Muscle of back (tissue), 11 donors: Measurements from ENCODE around the gene MATR3. TPM values are rescaled to one million over a fixed set of nuclear protein-coding genes. Genes with fewer than 3 reads are reported as not detected.

Experiments used
- DNase-seq, 3 donors: peaks; one replicate each; pipeline versions ENCODE4 v3.0.0 to v3.0.0-alpha.2; 2013
- polyA plus RNA-seq, 10 donors: library from polyadenylated mRNA; unstranded; fragments of 120-200 nt; gene quantifications; one replicate each; pipeline ENCODE4 v1.2.1, GENCODE V29; 2013; ENCODE audit not compliant: insufficient read length in 10 of 10

MATR3 gene
- polyA plus RNA-seq, 10 donors = 262 to 386 (median 338) TPM

- peak in 1 of 3 donors; percentile 46 for DNase-seq
Observed at GRCh38 chr5:139271201-139272027, 22.1 kb upstream of the MATR3 start.

- no peak for DNase-seq
Observed at GRCh38 chr5:139272471-139273321, 20.8 kb upstream of the MATR3 start.

GRCh38 chr5:139273322-139273571, 20.3 kb upstream of the MATR3 start:
- no peak for DNase-seq

DNA sequence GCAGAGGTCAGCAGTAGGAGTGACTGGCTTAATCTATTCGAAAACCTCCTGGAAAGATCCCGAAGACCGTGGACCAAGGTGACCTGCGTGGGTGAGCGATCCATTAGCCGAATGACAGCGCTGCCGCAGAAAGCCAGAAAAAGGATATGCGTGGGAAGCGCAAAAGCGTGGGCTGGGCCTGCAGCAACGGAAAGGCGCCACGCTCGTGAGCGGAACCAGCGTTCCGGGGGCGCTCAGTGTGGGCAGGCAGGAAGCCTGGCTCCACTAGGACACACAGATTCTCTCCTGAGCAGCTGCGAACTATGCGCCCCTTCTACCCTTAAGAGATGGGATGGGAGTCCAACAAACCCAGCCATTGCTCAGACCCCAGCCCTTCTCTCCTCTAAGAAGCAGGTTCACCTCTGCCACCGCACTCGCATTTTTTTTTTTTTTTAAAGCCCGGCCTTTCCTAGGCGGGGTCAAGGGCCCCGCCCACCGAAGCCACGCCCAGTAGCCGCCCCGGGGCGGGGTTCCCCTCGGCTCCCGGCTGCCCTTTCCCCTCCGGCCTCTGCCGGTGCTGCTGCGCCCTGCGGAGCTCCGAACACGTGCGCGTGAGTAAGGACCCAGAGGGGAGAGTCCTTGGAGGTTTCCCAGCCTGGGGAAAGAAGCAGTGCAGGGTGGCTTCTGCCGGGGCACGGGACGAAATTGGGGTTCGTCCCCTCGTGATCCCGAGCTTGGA, 19.8 kb upstream of the MATR3 start:
- peak; percentile 74 to 88 (median 84) for DNase-seq

DNA sequence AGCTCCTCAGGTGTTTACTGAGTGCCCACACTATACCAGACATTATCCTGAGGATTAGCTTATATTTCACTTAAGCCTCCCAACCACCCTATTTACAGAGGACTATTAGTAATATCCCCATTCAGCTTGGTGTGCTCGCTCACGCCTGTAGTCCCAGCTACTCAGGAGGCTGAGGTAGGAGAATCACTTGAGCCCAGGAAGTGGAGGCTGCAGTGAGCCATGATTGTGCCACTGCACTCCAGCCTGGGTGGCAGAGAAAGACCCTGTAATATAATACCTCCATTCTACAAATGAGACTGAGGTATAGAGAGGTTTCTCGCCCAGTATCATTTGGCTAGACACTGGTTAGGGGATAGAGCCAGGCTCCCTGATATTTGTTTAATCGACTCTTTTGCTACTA, 18.0 kb upstream of the MATR3 start:
- DNase-seq = no peak

- no peak for DNase-seq
Observed at GRCh38 chr5:139275956-139276355, 17.6 kb upstream of the MATR3 start.

DNA sequence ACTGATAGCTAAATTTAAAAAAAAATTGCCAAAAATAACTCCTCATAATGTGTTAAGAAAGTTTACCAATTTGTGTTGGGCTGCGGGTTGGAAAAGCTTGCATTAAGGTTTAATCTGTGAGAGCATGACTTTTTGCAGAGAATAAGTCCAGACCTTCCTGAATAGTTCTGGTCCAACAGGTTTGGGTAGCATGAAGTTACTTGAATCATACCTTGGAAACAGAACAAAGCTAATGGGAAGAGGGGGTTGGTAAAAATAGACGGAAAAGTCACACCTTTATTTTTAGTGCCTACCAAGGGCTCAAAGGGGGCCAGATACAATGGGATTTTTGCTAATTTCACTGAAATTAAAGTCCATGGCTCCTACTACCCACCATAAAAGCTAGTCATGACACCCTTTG, 17.1 kb upstream of the MATR3 start:
- DNase-seq = no peak

- DNase-seq = no peak
Observed at GRCh38 chr5:139277171-139277570, 16.4 kb upstream of the MATR3 start.

- no peak for DNase-seq
Observed at GRCh38 chr5:139278540-139279274, 14.8 kb upstream of the MATR3 start.

DNA sequence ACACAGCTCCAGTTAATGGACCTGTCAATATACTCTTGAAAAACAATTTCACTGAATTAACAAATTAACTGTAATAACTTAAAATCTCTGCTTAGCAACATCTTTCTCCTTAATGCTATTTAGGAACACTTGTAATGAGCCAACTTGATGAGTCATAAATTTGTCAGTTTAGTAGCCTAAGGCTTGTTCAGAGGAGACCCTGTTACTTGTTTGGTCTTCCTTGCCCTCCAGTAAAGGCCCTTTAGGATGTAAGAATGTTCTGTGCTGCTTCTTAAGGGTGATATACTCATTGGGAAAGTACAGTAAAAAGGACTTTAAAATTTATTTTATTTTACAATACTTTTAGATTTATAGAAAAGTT, 11.4 kb upstream of the MATR3 start:
- DNase-seq = no peak

GRCh38 chr5:139283252-139284166, 10.0 kb upstream of the MATR3 start:
- no peak for DNase-seq

GRCh38 chr5:139284295-139284694, 9.2 kb upstream of the MATR3 start:
- no peak for DNase-seq

- DNase-seq = no peak
Observed at GRCh38 chr5:139285651-139286392, 7.7 kb upstream of the MATR3 start.

GRCh38 chr5:139287890-139288635, 5.5 kb upstream of the MATR3 start:
- no peak for DNase-seq

DNA sequence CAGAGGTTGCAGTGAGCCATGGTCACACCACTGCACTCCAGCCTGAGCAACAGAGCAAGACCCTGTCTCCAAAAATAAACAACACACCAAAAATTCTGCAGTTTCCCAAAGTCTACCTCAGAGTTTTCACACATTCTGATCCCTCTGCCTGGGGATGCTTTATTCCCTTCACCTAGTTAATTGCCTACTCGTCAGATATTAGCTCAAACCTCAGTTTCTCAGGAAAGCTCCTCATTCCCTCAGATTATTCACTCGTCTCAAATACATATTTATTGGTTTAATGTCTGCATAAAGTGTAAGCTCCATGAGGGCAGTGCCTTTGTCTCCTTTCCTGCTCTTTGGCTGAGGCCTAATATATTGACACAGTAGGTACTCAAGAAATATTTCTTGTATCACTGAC, 2.5 kb upstream of the MATR3 start:
- DNase-seq = no peak

GRCh38 chr5:139293202-139293506, 386 bp upstream of the MATR3 start:
- no peak for DNase-seq

- DNase-seq = peak; percentile 83 to 95 (median 92)
Observed at GRCh38 chr5:139294374-139295165, 1.0 kb downstream of the MATR3 start.

GRCh38 chr5:139295346-139296057, 2.0 kb downstream of the MATR3 start:
- DNase-seq = peak in 1 of 3 donors; percentile 34
